HCT116 (cell line): ENCODE measurements around the gene UBE2J2. TPM values are rescaled to one million over a fixed set of nuclear protein-coding genes. Genes with fewer than 3 reads are reported as not detected.

Experiments used
- ATAC-seq: fragments of 200-7000 bp; cut with Tn5 transposase; 2 replicates; pipeline ENCODE4 v1.9.1; 2020; ENCODE audit warnings: mild to moderate bottlenecking, moderate library complexity
- BruUV-seq: library from RNA; stranded (reverse); fragments of 400-500 nt; replicated peaks from 2 replicates; lab custom pipeline; 2021; lab: Mats Ljungman, UMichigan
- CTCF ChIA-PET: fragments of 300-600 bp; sonication (Branson Sonifier 250); formaldehyde crosslinking; loops from one replicate; lab custom pipeline; 2021; ENCODE audit warnings: antibody characterized with exemption; lab: Charles Lee
- POLR2A ChIA-PET: fragments of 300-600, 350-600 bp; sonication (Branson Sonifier 250); formaldehyde crosslinking; loops from one replicate; lab custom pipeline; 2021; ENCODE audit warnings: antibody characterized with exemption; lab: Charles Lee
- RAD21 ChIA-PET, 2 experiments: fragments of 300-600 bp; sonication (Branson Sonifier 250); formaldehyde crosslinking; loops; one replicate each; lab custom pipeline; 2023; ENCODE audit warnings: low total read pairs in 2 of 2; ENCODE audit not compliant: uncharacterized antibody in 2 of 2, unreplicated experiment in 2 of 2, low non-redundant PET in 1 of 2; lab: Charles Lee
- DNase-seq: peaks from one replicate; pipeline ENCODE4 v3.0.0-alpha.2; 2010; ENCODE audit warnings: low read depth, low spot score
- H2AFZ ChIP-seq: fragments of 200-600 bp; shearing (Covaris generic), sonication (generic); 2 replicates; pipeline ENCODE4 v1.6.1; 2017; ENCODE audit warnings: low read depth, mixed run types, mixed read lengths, antibody characterized with exemption, low read length; ENCODE audit not compliant: poor library complexity, severe bottlenecking
- H3K27ac ChIP-seq: 2 replicates; pipeline ENCODE4 v1.5.1; 2012; ENCODE audit warnings: low read depth, low read length
- H3K27me3 ChIP-seq: fragments of 200-600 bp; sonication (generic); 2 replicates; pipeline ENCODE4 v1.6.1; 2016; ENCODE audit warnings: mixed run types, low read length, mixed read lengths; ENCODE audit not compliant: insufficient read depth
- H3K36me3 ChIP-seq, 2 experiments: fragments of 200-500 bp in 1 of 2; fragments of 200-600 bp in 1 of 2; sonication (Bioruptor generic) in 1 of 2; sonication (generic) in 1 of 2; 2 replicates each; pipeline versions ENCODE4 v1.5.1 to v1.6.1; 2014 to 2016; ENCODE audit warnings: low read length in 2 of 2, inconsistent platforms in 1 of 2, mixed read lengths in 1 of 2, mixed run types in 1 of 2; ENCODE audit not compliant: insufficient read depth in 2 of 2, control insufficient read depth in 1 of 2
- H3K4me1 ChIP-seq, 2 experiments: fragments of 200-600 bp in 1 of 2; sonication (generic) in 1 of 2; 2 replicates each; pipeline versions ENCODE4 v1.5.1 to v1.6.1; 2012 to 2017; ENCODE audit warnings: low read length in 2 of 2, inconsistent platforms in 1 of 2, mild to moderate bottlenecking in 1 of 2, mixed read lengths in 1 of 2, mixed run types in 1 of 2, moderate library complexity in 1 of 2; ENCODE audit not compliant: insufficient read depth in 2 of 2, control insufficient read depth in 1 of 2
- H3K4me2 ChIP-seq: fragments of 200-600 bp; sonication (generic); 2 replicates; pipeline ENCODE4 v1.6.1; 2017; ENCODE audit warnings: mixed run types, low read length, mixed read lengths
- H3K4me3 ChIP-seq, 2 experiments: fragments of 200-600 bp in 1 of 2; sonication (generic) in 1 of 2; replicated peaks in 1 of 2; 2 replicates each; pipeline ENCODE4 v1.5.1; 2011 to 2016; ENCODE audit warnings: low read length in 2 of 2, control low read depth in 1 of 2, low read depth in 1 of 2, mild to moderate bottlenecking in 1 of 2, mixed read lengths in 1 of 2, mixed run types in 1 of 2
- H3K79me2 ChIP-seq: fragments of 200-600 bp; sonication (generic); 2 replicates; pipeline ENCODE4 v1.6.1; 2017; ENCODE audit warnings: mild to moderate bottlenecking, mixed run types, low read length, moderate library complexity, mixed read lengths; ENCODE audit not compliant: insufficient read depth
- H3K9ac ChIP-seq: fragments of 200-600 bp; sonication (generic); 2 replicates; pipeline ENCODE4 v1.6.1; 2016; ENCODE audit warnings: low read length, mixed read lengths
- H3K9me2 ChIP-seq: fragments of 200-600 bp; sonication (generic), shearing (Covaris generic); 2 replicates; pipeline ENCODE4 v1.6.1; 2017; ENCODE audit warnings: mixed run types, mild to moderate bottlenecking, moderate library complexity; ENCODE audit not compliant: insufficient read depth
- H3K9me3 ChIP-seq, 2 experiments: fragments of 200-500 bp in 1 of 2; fragments of 200-600 bp in 1 of 2; sonication (Bioruptor generic) in 1 of 2; sonication (generic) in 1 of 2; 2 replicates each; pipeline ENCODE4 v1.6.1; 2014 to 2017; ENCODE audit warnings: low read length in 2 of 2, mixed read lengths in 2 of 2, inconsistent platforms in 1 of 2, low read depth in 1 of 2, mild to moderate bottlenecking in 1 of 2, mixed run types in 1 of 2, moderate library complexity in 1 of 2; ENCODE audit not compliant: control insufficient read depth in 1 of 2, insufficient read depth in 1 of 2
- H4K20me1 ChIP-seq: fragments of 200-600 bp; sonication (generic), shearing (Covaris generic); 2 replicates; pipeline ENCODE4 v1.6.1; 2017; ENCODE audit warnings: mixed run types, mild to moderate bottlenecking, moderate library complexity; ENCODE audit not compliant: insufficient read depth
- CBX3 ChIP-seq: IDR thresholded peaks from 2 replicates; pipeline ENCODE4 v1.6.1; 2012; ENCODE audit warnings: low read depth
- EGR1 ChIP-seq: IDR thresholded peaks from 2 replicates; pipeline ENCODE4 v1.6.1; 2012; ENCODE audit warnings: low read depth
- ELF1 ChIP-seq: IDR thresholded peaks from 2 replicates; pipeline ENCODE4 v1.6.1; 2012; ENCODE audit warnings: low read depth, borderline replicate concordance
- EZH2 ChIP-seq: fragments of 200-600 bp; sonication (generic); IDR thresholded peaks from 2 replicates; pipeline ENCODE4 v1.6.1; 2017; ENCODE audit warnings: antibody characterized with exemption, mixed run types
- POLR2A ChIP-seq: IDR thresholded peaks from 2 replicates; pipeline ENCODE4 v1.7.0; 2011; ENCODE audit warnings: borderline replicate concordance; ENCODE audit not compliant: insufficient read depth, insufficient read length; ENCODE audit errors: extremely low read depth
- POLR2AphosphoS5 ChIP-seq: IDR thresholded peaks from 2 replicates; pipeline ENCODE4 v1.6.1; 2011; ENCODE audit warnings: mild to moderate bottlenecking, low read depth, low read length, moderate library complexity
- RAD21 ChIP-seq: IDR thresholded peaks from 2 replicates; pipeline ENCODE4 v1.6.1; 2012; ENCODE audit warnings: low read depth, mild to moderate bottlenecking
- REST ChIP-seq: IDR thresholded peaks from 2 replicates; pipeline ENCODE4 v1.6.1; 2012; ENCODE audit warnings: low read depth
- SIN3A ChIP-seq: IDR thresholded peaks from 2 replicates; pipeline ENCODE4 v1.6.1; 2012; ENCODE audit warnings: low read depth
- SP1 ChIP-seq: IDR thresholded peaks from 2 replicates; pipeline ENCODE4 v1.6.1; 2012; ENCODE audit warnings: low read depth
- SRF ChIP-seq: IDR thresholded peaks from 2 replicates; pipeline ENCODE4 v1.6.1; 2012; ENCODE audit warnings: low read depth
- TCF7L2 ChIP-seq: IDR thresholded peaks from 2 replicates; pipeline ENCODE4 v1.7.0; 2011; ENCODE audit warnings: borderline replicate concordance, inconsistent platforms; ENCODE audit not compliant: insufficient read depth, insufficient read length; ENCODE audit errors: extremely low read depth
- YY1 ChIP-seq: IDR thresholded peaks from 2 replicates; pipeline ENCODE4 v1.6.1; 2011; ENCODE audit warnings: low read length, low read depth, moderate library complexity, mild to moderate bottlenecking; ENCODE audit not compliant: insufficient replicate concordance; ENCODE audit errors: extremely low read depth
- ZBTB33 ChIP-seq: IDR thresholded peaks from 2 replicates; pipeline ENCODE4 v1.6.1; 2011; ENCODE audit warnings: mild to moderate bottlenecking, low read length, moderate library complexity; ENCODE audit not compliant: insufficient replicate concordance; ENCODE audit errors: extremely low read depth
- ZNF274 ChIP-seq: fragments of 200-500 bp; sonication (Bioruptor generic); IDR thresholded peaks from 2 replicates; pipeline ENCODE4 v1.6.1; 2014; ENCODE audit warnings: mild to moderate bottlenecking, low read depth, low read length, inconsistent platforms
- intact Hi-C: fragments of 100-400 bp; cut with micrococcal nuclease; formaldehyde crosslinking; loops from 2 replicates; pipeline ENCODE4 v1.10.0; 2022
- total RNA-seq: library from RNA; stranded (reverse); gene quantifications from one replicate; pipeline ENCODE4 v1.2.1, GENCODE V29; 2021; ENCODE audit not compliant: unreplicated experiment
- TF ChIP-seq, protein P1 (sequence below), 3 experiments: fragments of 200-600 bp in 1 of 3; sonication (generic) in 1 of 3; IDR thresholded peaks in 2 of 3; conservative IDR thresholded peaks in 1 of 3; 2 replicates each; pipeline ENCODE4 v1.5.1; 2012 to 2017; ENCODE audit warnings: low read depth in 2 of 3, low read length in 2 of 3, antibody characterized with exemption in 1 of 3, borderline replicate concordance in 1 of 3, control low read depth in 1 of 3, mild to moderate bottlenecking in 1 of 3, mixed read lengths in 1 of 3, mixed run types in 1 of 3, moderate library complexity in 1 of 3; ENCODE audit not compliant: insufficient read depth in 1 of 3

The UBE2J2 gene
- total RNA-seq, 1 experiment from 2014 or later, result 67.7 TPM

GRCh38 chr1:1225238-1225845 lies 48.3 kb downstream of the UBE2J2 start:
- H3K79me2 ChIP-seq, result peaks cover 70% of the 10 kb centered on the region

More at GRCh38 chr1:1225238-1225845, 48.3 kb downstream of the UBE2J2 start:
- no peak for DNase-seq
- no TSS peak for BruUV-seq
- ChIA-PET CTCF (no interaction called here), POLR2A (no interaction called here), RAD21 (no interaction called here)
- peaks cover 3 to 7% of the 10 kb centered on the region in 2 experiments; a peak in 1 of 4 replicates for H3K4me1 ChIP-seq
- no peaks in the 10 kb centered on the region for H3K9me2 ChIP-seq
- H3K27me3 ChIP-seq, result no peaks in the 10 kb centered on the region
- H3K9ac ChIP-seq, result no peak overlapping the region
- H3K4me3 ChIP-seq, result no peak overlapping the region
- no peaks in the 10 kb centered on the region for H4K20me1 ChIP-seq
- no peaks in the 10 kb centered on the region for H3K9me3 ChIP-seq
- H3K4me2 ChIP-seq, result no peak overlapping the region
- TF ChIP-seq YY1, result no peak
- TF ChIP-seq SP1, result no peak
- TF ChIP-seq, protein P1, sequence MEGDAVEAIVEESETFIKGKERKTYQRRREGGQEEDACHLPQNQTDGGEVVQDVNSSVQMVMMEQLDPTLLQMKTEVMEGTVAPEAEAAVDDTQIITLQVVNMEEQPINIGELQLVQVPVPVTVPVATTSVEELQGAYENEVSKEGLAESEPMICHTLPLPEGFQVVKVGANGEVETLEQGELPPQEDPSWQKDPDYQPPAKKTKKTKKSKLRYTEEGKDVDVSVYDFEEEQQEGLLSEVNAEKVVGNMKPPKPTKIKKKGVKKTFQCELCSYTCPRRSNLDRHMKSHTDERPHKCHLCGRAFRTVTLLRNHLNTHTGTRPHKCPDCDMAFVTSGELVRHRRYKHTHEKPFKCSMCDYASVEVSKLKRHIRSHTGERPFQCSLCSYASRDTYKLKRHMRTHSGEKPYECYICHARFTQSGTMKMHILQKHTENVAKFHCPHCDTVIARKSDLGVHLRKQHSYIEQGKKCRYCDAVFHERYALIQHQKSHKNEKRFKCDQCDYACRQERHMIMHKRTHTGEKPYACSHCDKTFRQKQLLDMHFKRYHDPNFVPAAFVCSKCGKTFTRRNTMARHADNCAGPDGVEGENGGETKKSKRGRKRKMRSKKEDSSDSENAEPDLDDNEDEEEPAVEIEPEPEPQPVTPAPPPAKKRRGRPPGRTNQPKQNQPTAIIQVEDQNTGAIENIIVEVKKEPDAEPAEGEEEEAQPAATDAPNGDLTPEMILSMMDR (IDR thresholded peaks at IDR 0.05 in 2 of 3, conservative IDR thresholded peaks at IDR 0.05 in 1 of 3; ENCODE audit: borderline replicate concordance in 1 of 3, insufficient read depth in 1 of 3, low read depth in 2 of 3, low read length in 2 of 3), result no peak
- TF ChIP-seq EGR1, result no peak
- TF ChIP-seq TCF7L2, result no peak
- no peak for TF ChIP-seq SRF
- TF ChIP-seq CBX3, result no peak
- no peak for TF ChIP-seq SIN3A
- no peak for TF ChIP-seq ZBTB33
- TF ChIP-seq RAD21, result no peak
- TF ChIP-seq EZH2, result no peak
- TF ChIP-seq ZNF274, result no peak
- no peak for TF ChIP-seq POLR2AphosphoS5
- no peak for TF ChIP-seq ELF1
- no peak for TF ChIP-seq REST
- TF ChIP-seq POLR2A, result no peak
- intact Hi-C loops, result no loop called here
- no peak for ATAC-seq
- H2AFZ ChIP-seq, result no peak overlapping the region
- peak overlapping the region; percentile 18; the same call in 1 of the 2 replicates for H3K27ac ChIP-seq
- H3K36me3 ChIP-seq, result peaks cover 28 to 30% of the 10 kb centered on the region in 2 experiments
